BLaER1 treated with 17β-estradiol and CSF1 and Interleukin-3, amounts not matched to agents 10 nM and 100 nM (cell line): ENCODE results near the gene SLC12A9.

Experiments
- H3K27ac ChIP-seq, 11 experiments: shearing (Covaris generic); formaldehyde crosslinking; 2 replicates each; pipeline ENCODE4 v1.8.1; 2022
- H3K27me3 ChIP-seq, 11 experiments: shearing (Covaris generic); formaldehyde crosslinking; 2 replicates each; pipeline ENCODE4 v1.8.1; 2022
- H3K36me3 ChIP-seq, 11 experiments: shearing (Covaris generic); formaldehyde crosslinking; 2 replicates each; pipeline ENCODE4 v1.8.1; 2022
- H3K4me1 ChIP-seq, 10 experiments: shearing (Covaris generic); formaldehyde crosslinking; 2 replicates each; pipeline ENCODE4 v1.8.1; 2022
- H3K4me2 ChIP-seq, 11 experiments: shearing (Covaris generic); formaldehyde crosslinking; 2 replicates each; pipeline ENCODE4 v1.8.1; 2022
- H3K4me3 ChIP-seq, 10 experiments: shearing (Covaris generic); formaldehyde crosslinking; 2 replicates each; pipeline ENCODE4 v1.8.1; 2022
- H3K9ac ChIP-seq, 11 experiments: shearing (Covaris generic); formaldehyde crosslinking; 2 replicates each; pipeline ENCODE4 v1.8.1; 2022
- H3K9me3 ChIP-seq, 11 experiments: shearing (Covaris generic); formaldehyde crosslinking; replicated peaks in 1 of 11; 2 replicates each; pipeline ENCODE4 v1.8.1; 2022
- H4K20me1 ChIP-seq, 11 experiments: shearing (Covaris generic); formaldehyde crosslinking; 2 replicates each; pipeline ENCODE4 v1.8.1; 2022
- Cebpa-rat ChIP-seq, 11 experiments: shearing (Covaris generic); IDR thresholded peaks; 2 replicates each; pipeline ENCODE4 v1.8.1; 2022

The SLC12A9 gene

DNA sequence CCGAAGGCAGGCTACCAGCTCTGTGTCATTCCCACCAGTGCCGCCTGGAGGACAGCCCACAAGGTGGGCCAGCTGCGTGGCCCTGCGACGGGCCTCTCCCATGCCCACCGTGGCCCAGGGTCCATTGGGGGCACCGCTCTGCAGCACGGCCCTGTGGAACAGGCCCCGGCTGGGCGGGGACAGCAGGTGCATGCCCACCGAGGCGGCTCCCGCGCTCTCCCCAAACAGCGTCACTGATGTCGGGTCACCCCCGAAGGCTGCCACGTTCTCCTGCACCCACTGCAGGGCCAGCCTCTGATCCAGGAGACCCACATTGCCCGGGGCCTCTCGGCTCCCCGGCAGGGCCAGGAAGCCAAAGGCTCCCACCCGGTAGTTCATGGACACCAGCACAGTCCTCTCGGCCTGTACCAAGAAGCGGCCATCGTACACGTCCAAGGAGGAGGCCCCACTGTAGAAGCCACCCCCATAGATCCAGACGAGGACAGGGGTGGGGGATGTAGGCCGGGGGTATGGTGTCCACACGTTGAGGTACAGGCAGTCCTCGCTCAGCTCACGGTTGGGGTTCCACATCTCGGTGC, 40.9 kb downstream of the SLC12A9 start:
- Histone ChIP-seq H4K20me1 (peaks cover 0 to 43% (median 11%) of the 10 kb centered on the region in 11 experiments; a peak in 17 of 22 replicates), H3K27ac (no peak overlapping the region), H3K36me3 (peaks cover 4 to 9% (median 7%) of the 10 kb centered on the region in 11 experiments; a peak in 21 of 22 replicates), H3K9ac (no peak overlapping the region), H3K4me2 (peak overlapping the region; percentile 9 to 56 (median 43); a peak in 17 of 22 replicates), H3K4me3 (no peak overlapping the region), H3K4me1 (peaks cover 35 to 57% (median 45%) of the 10 kb centered on the region in 10 experiments), H3K27me3 (peaks cover 70 to 83% (median 81%) of the 10 kb centered on the region in 11 experiments), H3K9me3 (no peaks in the 10 kb centered on the region)
- no peak for TF ChIP-seq Cebpa-rat (IDR thresholded peaks at IDR 0.05)

- H3K4me1 ChIP-seq: peaks cover 28 to 50% (median 38%) of the 10 kb centered on the region in 10 experiments
- peaks cover 0 to 38% (median 8%) of the 10 kb centered on the region in 11 experiments; a peak in 14 of 22 replicates for H4K20me1 ChIP-seq
- peak overlapping the region in 4 of 10 experiments; percentile 65 to 73 (median 67); a peak in 5 of 20 replicates for H3K4me3 ChIP-seq
- H3K4me2 ChIP-seq: peak overlapping the region; percentile 99 to 100 (median 100)
- no peak overlapping the region for H3K27ac ChIP-seq
- peaks cover 0 to 2% (median 0%) of the 10 kb centered on the region in 11 experiments; a peak in 5 of 22 replicates for H3K36me3 ChIP-seq
- H3K9me3 ChIP-seq: no peaks in the 10 kb centered on the region
- TF ChIP-seq Cebpa-rat (IDR thresholded peaks at IDR 0.05): no peak
- H3K9ac ChIP-seq: peak overlapping the region in 4 of 11 experiments; percentile 54 to 71 (median 66); a peak in 5 of 22 replicates
- peaks cover 70 to 85% (median 82%) of the 10 kb centered on the region in 11 experiments for H3K27me3 ChIP-seq
Measured at GRCh38 chr7:100893910-100894721, 41.6 kb downstream of the SLC12A9 start.

GRCh38 chr7:100894860-100895700, 42.6 kb downstream of the SLC12A9 start:
- peak overlapping the region; percentile 29 to 71 (median 60); a peak in 21 of 22 replicates for H3K9ac ChIP-seq
- H3K4me3 ChIP-seq: peak overlapping the region; percentile 59 to 73 (median 64)
- H3K36me3 ChIP-seq: no peaks in the 10 kb centered on the region

GRCh38 chr7:100895701-100895955, 43.1 kb downstream of the SLC12A9 start, which contains the start of gene ACHE:
TSS of gene ACHE (minus strand) at chr7:100895888. CDS start at chr7:100894232, 1,656 bp downstream.
- H3K27ac ChIP-seq: no peak within 1 kb of the TSS
- H3K4me3 ChIP-seq: peak within 1 kb of the TSS; percentile 59 to 73 (median 64)
- H3K9ac ChIP-seq: peak within 1 kb of the TSS; percentile 29 to 71 (median 60); a peak in 21 of 22 replicates

More at GRCh38 chr7:100894860-100895700, 42.6 kb downstream of the SLC12A9 start:
- Histone ChIP-seq H3K4me1 (peaks cover 26 to 47% (median 35%) of the 10 kb centered on the region in 10 experiments), H3K27me3 (peaks cover 70 to 85% (median 82%) of the 10 kb centered on the region in 11 experiments), H4K20me1 (peaks cover 0 to 38% (median 8%) of the 10 kb centered on the region in 11 experiments; a peak in 13 of 22 replicates), H3K4me2 (peak overlapping the region; percentile 99 to 100 (median 100)), H3K9me3 (no peaks in the 10 kb centered on the region), H3K27ac (no peak overlapping the region)
- no peak for TF ChIP-seq Cebpa-rat (IDR thresholded peaks at IDR 0.05)

DNA sequence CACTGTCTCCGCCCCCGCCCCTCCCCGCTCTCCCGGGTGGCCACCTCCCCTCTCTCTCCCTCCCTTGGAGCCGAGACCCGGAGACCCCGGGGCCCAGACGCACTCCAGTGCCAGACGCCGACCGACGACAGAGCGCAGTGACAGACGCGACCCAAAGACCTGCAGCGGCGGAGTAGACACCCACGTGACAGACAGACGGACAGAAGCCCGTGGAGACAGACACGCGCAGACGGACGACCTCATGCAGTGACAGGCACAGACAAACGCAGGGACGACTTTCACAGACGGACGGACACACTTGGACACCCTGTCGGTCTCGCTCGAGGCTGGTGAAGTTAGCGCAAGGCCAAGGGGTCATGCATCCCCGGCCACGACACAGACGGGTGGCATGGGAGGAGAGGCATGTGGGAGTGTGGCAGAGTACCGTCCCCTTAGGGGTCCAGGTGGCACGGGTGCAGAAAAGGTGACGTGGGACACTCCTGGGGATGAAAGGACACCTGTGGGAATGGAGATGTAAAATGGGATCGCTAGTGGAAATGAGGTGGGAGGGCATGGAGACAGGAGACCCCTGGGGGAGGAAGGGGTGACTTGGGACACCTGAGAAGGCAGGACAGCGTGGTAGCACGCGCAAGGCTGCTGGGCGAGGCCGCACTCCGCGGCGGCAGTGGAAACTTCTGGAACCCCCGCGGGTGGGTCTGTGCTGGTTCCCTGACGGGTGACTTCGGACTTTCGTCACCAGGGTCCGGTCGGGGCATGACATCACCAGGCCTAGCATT, 43.6 kb downstream of the SLC12A9 start:
- peak overlapping the region in 7 of 10 experiments; percentile 16 to 66 (median 29); a peak in 10 of 20 replicates for H3K4me3 ChIP-seq
- peak overlapping the region in 10 of 11 experiments; percentile 40 to 100 (median 68); a peak in 19 of 22 replicates for H3K4me2 ChIP-seq
- no peak overlapping the region for H3K9ac ChIP-seq

More at GRCh38 chr7:100895701-100895955, 43.1 kb downstream of the SLC12A9 start, which contains the start of gene ACHE:
- H3K36me3 ChIP-seq: no peaks in the 10 kb centered on the region
- H3K27me3 ChIP-seq: peaks cover 68 to 80% (median 78%) of the 10 kb centered on the region in 11 experiments
- H4K20me1 ChIP-seq: peaks cover 0 to 38% (median 8%) of the 10 kb centered on the region in 11 experiments; a peak in 13 of 22 replicates
- peaks cover 21 to 41% (median 30%) of the 10 kb centered on the region in 10 experiments for H3K4me1 ChIP-seq
- TF ChIP-seq Cebpa-rat (IDR thresholded peaks at IDR 0.05): no peak
- H3K9me3 ChIP-seq: no peaks in the 10 kb centered on the region
- H3K4me2 ChIP-seq: peak within 1 kb of the TSS; percentile 99 to 100 (median 100)

GRCh38 chr7:100896732-100897608, 44.5 kb downstream of the SLC12A9 start:
- H3K4me2 ChIP-seq: peak overlapping the region in 2 of 11 experiments; percentile 29 to 100; a peak in 1 of 22 replicates
- TF ChIP-seq Cebpa-rat (IDR thresholded peaks at IDR 0.05): no peak
- H3K9me3 ChIP-seq: no peaks in the 10 kb centered on the region
- peaks cover 0 to 38% (median 8%) of the 10 kb centered on the region in 11 experiments; a peak in 13 of 22 replicates for H4K20me1 ChIP-seq
- no peak overlapping the region for H3K9ac ChIP-seq
- peaks cover 12 to 37% (median 22%) of the 10 kb centered on the region in 10 experiments; a peak in 19 of 20 replicates for H3K4me1 ChIP-seq
- peaks cover 54 to 66% (median 64%) of the 10 kb centered on the region in 11 experiments for H3K27me3 ChIP-seq
- no peaks in the 10 kb centered on the region for H3K36me3 ChIP-seq
- 0 out of 20 replicates have a peak overlapping the region, but pooled peaks of 1 of the 10 experiments have one; percentile 16 for H3K4me3 ChIP-seq
- no peak overlapping the region for H3K27ac ChIP-seq

More for the DNA sequence above, 43.6 kb downstream of the SLC12A9 start:
- Histone ChIP-seq H3K27ac (no peak overlapping the region), H4K20me1 (peaks cover 0 to 38% (median 8%) of the 10 kb centered on the region in 11 experiments; a peak in 13 of 22 replicates), H3K36me3 (no peaks in the 10 kb centered on the region), H3K4me1 (peaks cover 16 to 36% (median 25%) of the 10 kb centered on the region in 10 experiments), H3K27me3 (peaks cover 63 to 74% (median 72%) of the 10 kb centered on the region in 11 experiments), H3K9me3 (no peaks in the 10 kb centered on the region)
- no peak for TF ChIP-seq Cebpa-rat (IDR thresholded peaks at IDR 0.05)
